ENCODE measurements around the gene HSPB6. TPM values are rescaled to one million over a fixed set of nuclear protein-coding genes. Genes with fewer than 3 reads are reported as not detected.

The HSPB6 gene
- polyA plus RNA-seq, 1 of the 3 experiments (the other 2 are of a cell fraction), result 0.43 TPM

DNA sequence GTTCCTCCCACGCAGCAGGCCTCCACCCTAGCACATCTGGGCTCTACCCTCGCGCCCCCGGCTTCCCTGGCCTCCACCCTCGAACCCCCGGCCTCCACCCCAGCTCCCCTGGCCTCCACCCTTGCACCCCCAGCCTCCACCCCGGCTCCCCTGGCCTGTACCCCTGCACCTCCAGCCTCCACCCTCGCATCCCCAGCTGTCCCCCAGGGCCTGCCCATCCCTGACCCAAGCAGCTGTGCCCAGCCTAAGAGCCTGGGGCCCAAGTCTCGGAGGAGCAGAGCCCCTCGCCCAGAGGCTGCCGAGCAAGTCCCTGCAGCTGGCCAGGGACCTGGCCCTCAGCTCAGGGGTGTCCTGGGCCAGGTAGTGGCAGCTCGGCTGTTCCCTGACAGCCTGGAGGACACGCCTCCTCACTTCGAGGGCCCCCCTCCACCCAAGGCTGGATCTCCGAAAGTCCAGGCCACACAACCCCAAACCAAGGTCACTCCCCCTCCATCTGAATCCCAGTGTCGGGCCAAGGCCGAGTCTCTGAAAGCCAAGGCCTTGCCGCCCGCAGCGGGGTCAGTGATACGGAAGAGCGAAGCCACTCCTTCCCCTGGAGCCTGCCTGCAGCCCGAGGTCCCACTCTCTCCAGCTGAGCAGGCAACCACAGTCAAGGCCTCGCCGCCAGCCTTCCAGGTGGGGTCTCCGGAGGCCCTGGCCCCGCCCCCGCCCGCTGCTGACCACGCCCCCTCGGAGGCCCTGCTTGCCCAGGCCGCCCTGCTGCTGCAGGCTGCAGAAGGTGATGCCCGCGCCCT, 10.7 kb upstream of the HSPB6 start (continued):
- no peak for TF ChIP-seq USF2 (IDR thresholded peaks at IDR 0.05; ENCODE audit: borderline replicate concordance, low read depth, low read length)

- H2AFZ ChIP-seq (ENCODE audit: low read depth), result no peak overlapping the region
- H4K20me1 ChIP-seq (ENCODE audit: insufficient read depth), result no peaks in the 10 kb centered on the region
- H3K9me2 ChIP-seq, result no peaks in the 10 kb centered on the region
- no peak overlapping the region for H3K9ac ChIP-seq
- ChIA-PET POLR2A (interaction anchor here (0.8 kb wide), 1 partner anchor 9 kb away, joined by 3 read pairs; the partner anchor contains the start of gene HSPB6), CTCF (interaction anchor here (1.2 kb wide), 1 partner anchor 89 kb away, joined by 3 read pairs; no protein-coding TSS in a partner anchor)
- DNase-seq, result no peak
- H3K4me2 ChIP-seq, result no peak overlapping the region
- 93% methylated on average over 11 of the region's 11 CpGs for WGBS (ENCODE audit: low lambda C conversion rate)
- H3K27ac ChIP-seq (ENCODE audit: low read depth in 2 of 2, low read length in 1 of 2), result no peak overlapping the region
- no peak overlapping the region for H3K4me3 ChIP-seq (ENCODE audit: low read depth in 2 of 2, low read length in 1 of 2)
- TF ChIP-seq CHD2 (IDR thresholded peaks at IDR 0.05; ENCODE audit: low read length, partially characterized antibody), result no peak
- TF ChIP-seq ELF1 (IDR thresholded peaks at IDR 0.05), result no peak
- 0 out of 2 replicates have a peak, but pooled peaks have one; percentile 4 for TF ChIP-seq POLR2AphosphoS5 (IDR thresholded peaks at IDR 0.05; ENCODE audit: low read depth, low read length)
- TF ChIP-seq ZBTB33 (IDR thresholded peaks at IDR 0.05; ENCODE audit: borderline replicate concordance, low read depth), result no peak
- TF ChIP-seq, protein P1, sequence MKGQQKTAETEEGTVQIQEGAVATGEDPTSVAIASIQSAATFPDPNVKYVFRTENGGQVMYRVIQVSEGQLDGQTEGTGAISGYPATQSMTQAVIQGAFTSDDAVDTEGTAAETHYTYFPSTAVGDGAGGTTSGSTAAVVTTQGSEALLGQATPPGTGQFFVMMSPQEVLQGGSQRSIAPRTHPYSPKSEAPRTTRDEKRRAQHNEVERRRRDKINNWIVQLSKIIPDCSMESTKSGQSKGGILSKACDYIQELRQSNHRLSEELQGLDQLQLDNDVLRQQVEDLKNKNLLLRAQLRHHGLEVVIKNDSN (IDR thresholded peaks at IDR 0.05; ENCODE audit: borderline replicate concordance, low read depth), result no peak
- no peak for TF ChIP-seq RCOR1 (IDR thresholded peaks at IDR 0.05; ENCODE audit: low read length)
- no peak for TF ChIP-seq EZH2phosphoT487 (IDR thresholded peaks at IDR 0.05; ENCODE audit: borderline replicate concordance, low read depth)
- TF ChIP-seq TEAD4 (IDR thresholded peaks at IDR 0.05; ENCODE audit: borderline replicate concordance, insufficient read depth), result no peak
- no peak for TF ChIP-seq RFX5 (IDR thresholded peaks at IDR 0.05; ENCODE audit: low read length)
- H3K79me2 ChIP-seq (ENCODE audit: insufficient read depth), result no peaks in the 10 kb centered on the region
- no peaks in the 10 kb centered on the region for H3K4me1 ChIP-seq (ENCODE audit: control insufficient read depth in 1 of 2, insufficient read depth in 2 of 2, low read depth in 1 of 2, low read length in 1 of 2)
- H3K9me3 ChIP-seq, result no peaks in the 10 kb centered on the region
- no peaks in the 10 kb centered on the region for H3F3A ChIP-seq (replicated peaks; ENCODE audit: insufficient read depth)
- H3K36me3 ChIP-seq (replicated peaks in 1 of 2; ENCODE audit: control insufficient read depth in 1 of 2, insufficient read depth in 2 of 2, low read length in 1 of 2), result peaks cover 9 to 12% of the 10 kb centered on the region in 2 experiments
- no peaks in the 10 kb centered on the region for H3K27me3 ChIP-seq (ENCODE audit: insufficient read depth)
Observed at GRCh38 chr19:35766571-35767104, 9.8 kb upstream of the HSPB6 start.

Measured in SK-N-SH (cell line).